ENCODE data around the gene THAP2.

THAP2 gene

GRCh38 chr12:71663561-71664410 lies at the start of gene THAP2, which contains the start of gene ZFC3H1:
Gene THAP2 (plus strand): TSS chr12:71664301. CDS start chr12:71664510, 209 bp downstream.
Gene ZFC3H1 (minus strand): TSS chr12:71663848. CDS start chr12:71663610, 238 bp downstream.
- peak; percentile 93 for DNase-seq

GRCh38 chr12:71621938-71622337 lies 42.2 kb upstream of the THAP2 start:
- no peak for DNase-seq

- DNase-seq, result no peak
These were observed 38.6 kb upstream of the THAP2 start for GRCh38 chr12:71625476-71625875.

DNA sequence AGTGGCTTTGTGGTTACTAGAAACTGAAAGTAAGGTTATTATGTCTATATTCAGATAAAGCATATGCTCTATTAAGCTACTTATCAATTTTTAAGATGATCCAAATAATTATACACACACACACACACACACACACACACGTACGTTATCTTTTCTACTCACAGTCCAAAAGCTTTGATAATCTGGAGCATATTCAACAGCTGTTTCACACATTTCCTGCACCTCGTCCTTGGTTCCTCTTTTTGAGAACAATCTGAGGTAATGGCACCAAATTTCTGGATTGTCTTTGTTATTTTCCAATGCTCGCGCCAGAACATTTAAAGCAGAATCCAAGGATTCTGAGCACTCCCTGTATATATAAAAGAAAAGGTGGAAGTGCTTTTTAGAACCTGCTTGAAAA lies 38.0 kb upstream of the THAP2 start:
- DNase-seq, result no peak

- no peak for DNase-seq
These were observed 37.3 kb upstream of the THAP2 start for GRCh38 chr12:71626768-71627167.

DNA sequence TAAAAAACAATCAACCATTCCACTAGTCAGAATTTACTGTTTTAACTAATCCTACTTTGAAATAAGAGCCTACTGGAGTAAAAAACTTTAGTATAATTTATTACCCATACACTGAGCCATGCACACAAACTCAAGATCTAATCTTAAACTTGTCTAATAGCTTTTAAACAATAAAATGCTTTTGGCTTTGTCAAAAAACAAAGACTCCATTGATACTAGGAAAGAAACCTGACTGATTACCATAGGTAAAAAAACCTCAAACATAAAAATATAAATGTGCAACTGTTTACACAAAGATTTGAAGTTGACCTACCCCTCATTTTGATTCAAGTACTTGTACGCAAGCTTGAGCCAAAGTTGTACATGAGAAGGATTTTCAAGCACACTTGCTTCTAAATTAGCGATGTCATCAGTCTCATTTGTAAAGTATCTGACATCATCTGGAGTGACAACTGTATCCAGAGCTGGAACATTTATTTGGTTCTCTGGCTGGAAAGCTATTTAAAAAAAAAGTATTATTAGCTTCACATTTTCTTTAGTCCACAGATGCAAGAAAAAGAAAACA lies 36.6 kb upstream of the THAP2 start:
- DNase-seq, result no peak

DNA sequence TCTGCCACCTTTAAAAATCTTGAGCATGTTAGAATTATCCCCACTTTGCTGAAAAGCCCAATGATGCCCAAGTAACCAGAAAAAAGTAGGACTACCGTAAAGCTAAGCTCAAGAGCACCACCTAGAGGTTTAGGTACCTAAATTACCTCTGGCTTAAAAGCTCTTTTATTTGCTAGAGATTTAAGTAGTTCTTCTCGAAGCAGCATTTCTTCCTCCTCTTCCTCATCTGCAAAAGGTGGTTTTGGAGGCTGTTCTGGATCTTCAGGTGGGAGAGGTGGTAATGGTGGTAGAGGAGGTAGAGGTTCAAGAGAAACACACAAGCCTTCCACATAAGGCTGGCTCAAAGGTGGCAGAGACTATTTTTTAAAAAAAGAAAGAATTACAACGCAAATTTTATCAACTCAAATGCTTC lies 27.4 kb upstream of the THAP2 start:
- no peak for DNase-seq

GRCh38 chr12:71638499-71638898 lies 25.6 kb upstream of the THAP2 start:
- DNase-seq, result no peak

GRCh38 chr12:71639341-71639760 lies 24.8 kb upstream of the THAP2 start:
- no peak for DNase-seq

GRCh38 chr12:71640316-71640715 lies 23.8 kb upstream of the THAP2 start:
- DNase-seq, result no peak

GRCh38 chr12:71641390-71641789 lies 22.7 kb upstream of the THAP2 start:
- DNase-seq, result no peak

DNA sequence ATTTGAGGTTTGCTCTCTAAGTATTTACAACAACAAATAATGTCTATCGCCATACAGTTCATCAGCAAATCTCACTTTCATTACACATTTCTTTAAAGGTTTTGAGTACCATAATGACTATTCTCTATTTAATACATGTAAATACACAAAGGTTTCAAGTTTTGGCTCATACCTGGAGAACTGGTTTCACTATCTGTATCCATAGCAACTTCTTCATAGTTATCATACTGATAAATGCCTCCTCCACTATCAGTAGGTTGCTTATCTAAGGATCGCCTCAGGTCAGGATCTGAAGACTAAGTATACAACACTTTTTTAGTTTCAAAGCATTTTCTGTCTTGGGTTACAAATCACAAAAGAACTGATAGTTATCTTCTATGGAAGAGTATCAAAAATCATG lies 21.8 kb upstream of the THAP2 start:
- DNase-seq, result no peak

- no peak for DNase-seq
These were observed 18.8 kb upstream of the THAP2 start for GRCh38 chr12:71645268-71645667.

GRCh38 chr12:71646512-71646911 lies 17.6 kb upstream of the THAP2 start:
- DNase-seq, result no peak

DNA sequence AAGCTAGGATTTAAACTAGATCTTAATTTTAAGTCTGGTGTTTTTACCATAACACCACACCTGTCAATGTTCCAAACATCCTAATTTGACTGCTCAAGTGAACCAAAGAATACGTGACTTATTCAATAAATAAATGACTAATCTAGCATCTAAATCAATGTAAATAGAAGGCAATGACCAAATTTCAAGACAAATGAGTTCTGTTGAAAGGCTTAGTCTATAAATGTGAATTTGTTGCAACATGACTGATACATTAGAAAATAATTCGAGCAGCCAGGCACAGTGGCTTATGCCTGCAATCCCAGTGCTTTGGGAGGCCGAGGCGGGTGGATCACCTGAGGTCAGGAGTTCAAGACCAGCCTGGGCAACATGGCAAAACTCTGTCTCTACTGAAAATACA lies 15.6 kb upstream of the THAP2 start:
- DNase-seq, result no peak

DNA sequence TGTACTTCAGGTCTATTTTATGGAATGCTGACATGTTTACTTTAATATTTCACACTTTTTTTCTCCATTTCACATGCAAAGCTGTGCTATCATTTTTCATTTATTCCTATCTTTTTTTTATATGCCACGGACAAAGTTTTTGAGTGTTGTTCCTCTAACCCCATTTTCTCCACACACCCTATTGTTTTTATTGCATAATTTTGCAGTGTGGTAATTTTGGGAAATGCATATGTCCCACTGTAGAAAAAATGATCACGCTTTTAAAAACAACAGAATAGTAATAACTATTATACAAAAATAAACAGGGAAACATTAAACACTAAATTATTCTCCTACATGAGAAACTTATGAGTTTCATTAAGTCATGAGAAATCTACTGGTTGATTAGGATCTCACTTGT lies 14.7 kb upstream of the THAP2 start:
- no peak for DNase-seq

- no peak for DNase-seq
These were observed 11.4 kb upstream of the THAP2 start for GRCh38 chr12:71652656-71653055.

DNA sequence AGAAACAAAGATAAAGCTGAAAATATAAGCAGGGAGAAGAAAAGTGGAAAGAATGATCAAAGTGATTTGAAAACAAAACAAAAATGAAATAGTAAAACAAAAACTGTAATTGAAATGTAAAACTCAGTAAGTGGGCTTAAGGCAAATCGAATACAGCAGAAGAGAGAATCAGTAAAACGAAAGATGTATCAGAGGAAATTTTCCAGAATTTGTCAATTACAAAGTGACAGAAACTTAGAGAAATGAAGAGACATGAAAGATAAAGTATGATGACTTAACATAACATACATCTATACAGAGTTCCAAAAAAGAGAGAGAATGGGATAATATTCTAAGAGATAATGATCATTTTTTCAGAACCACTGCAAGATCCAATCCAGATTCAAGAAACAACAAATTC lies 11.0 kb upstream of the THAP2 start:
- no peak for DNase-seq

DNA sequence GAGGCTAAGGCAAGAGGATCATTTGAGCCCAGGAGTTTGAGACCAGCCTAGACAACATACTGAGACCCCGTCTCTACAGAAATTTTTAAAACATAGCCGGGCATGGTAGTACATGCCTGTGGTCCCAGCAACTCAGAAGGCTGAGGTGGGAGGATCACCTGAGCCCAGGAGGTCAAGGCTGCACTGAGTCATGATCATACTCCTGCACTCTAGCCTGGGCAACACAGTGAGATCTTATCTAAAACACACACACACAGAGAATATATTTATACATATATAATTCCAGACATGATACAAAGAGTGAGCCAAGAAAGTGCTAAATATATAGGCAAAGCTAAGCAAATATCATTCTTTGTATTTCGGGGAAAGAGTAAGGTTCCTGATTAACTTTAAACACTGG lies 9.9 kb upstream of the THAP2 start:
- no peak for DNase-seq

GRCh38 chr12:71655495-71655894 lies 8.6 kb upstream of the THAP2 start:
- DNase-seq, result no peak

- DNase-seq, result no peak
These were observed 8.2 kb upstream of the THAP2 start for GRCh38 chr12:71655907-71656306.

- DNase-seq, result no peak
These were observed 7.4 kb upstream of the THAP2 start for GRCh38 chr12:71656740-71657139.

DNA sequence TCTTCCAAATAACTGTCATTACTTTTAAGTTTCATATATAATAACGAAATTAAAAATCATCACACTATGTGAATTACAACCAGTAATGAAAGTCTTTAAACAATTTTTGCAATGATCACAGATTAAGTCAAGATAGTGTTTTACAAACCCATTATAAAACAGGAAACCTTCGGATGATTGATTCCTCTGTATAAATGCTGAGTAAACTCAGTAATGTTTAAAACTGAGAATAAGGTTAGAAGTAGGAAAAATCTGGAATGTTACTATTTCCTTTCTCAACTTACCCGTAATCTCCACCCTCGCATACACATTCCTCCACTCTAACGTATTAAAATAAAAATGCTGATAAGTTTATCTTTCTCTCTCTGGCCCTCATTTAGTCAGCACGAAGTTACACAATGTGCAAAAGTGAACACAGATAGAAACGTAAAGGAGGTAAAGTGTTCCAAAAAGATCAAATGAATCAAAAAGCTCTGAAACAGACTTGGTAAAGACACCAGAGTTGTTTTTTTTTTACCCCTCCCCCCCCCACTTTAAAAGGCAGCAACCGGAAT lies 2.0 kb upstream of the THAP2 start:
- no peak for DNase-seq
